SK-N-MC (cell line): Measurements from ENCODE around the gene MEI1.
"Not testable (repeated sequence)": the region's sequence is repeated elsewhere in the genome, so short reads cannot be mapped to it uniquely, and the experiment has no call there.

Experiments
- EZH2 ChIP-seq: fragments of 200-600 bp; sonication (generic); IDR thresholded peaks from one replicate; pipeline ENCODE4 v1.6.1; 2017; ENCODE audit warnings: antibody characterized with exemption
- POLR2AphosphoS5 ChIP-seq: IDR thresholded peaks from 2 replicates; pipeline ENCODE4 v1.6.1; 2012; ENCODE audit warnings: mild to moderate bottlenecking, low read depth, low read length, borderline replicate concordance

DNA sequence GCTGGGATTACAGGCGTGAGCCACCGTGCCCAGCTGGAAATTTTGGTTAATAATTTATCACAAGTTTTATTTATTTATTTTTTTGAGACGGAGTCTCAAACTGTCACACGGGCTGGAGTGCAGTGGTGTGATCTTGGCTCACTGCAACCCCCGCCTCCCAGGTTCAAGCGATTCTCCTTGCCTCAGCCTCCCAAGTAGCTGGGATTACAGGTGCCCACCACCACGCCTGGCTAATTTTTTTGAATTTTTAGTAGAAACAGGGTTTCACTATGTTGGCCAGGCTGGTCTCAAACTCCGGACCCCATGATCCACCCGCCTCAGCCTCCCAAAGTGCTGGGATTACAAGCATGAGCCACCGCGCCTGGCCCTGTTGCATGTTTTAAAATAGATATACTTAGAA is 12.4 kb upstream of the MEI1 start:
- not testable (repeated sequence) for TF ChIP-seq EZH2, POLR2AphosphoS5
